ENCODE data around the gene KMT2A. TPM values are rescaled to one million over a fixed set of nuclear protein-coding genes. Genes with fewer than 3 reads are reported as not detected.
"Not testable (repeated sequence)": the region's sequence is repeated elsewhere in the genome, so short reads cannot be mapped to it uniquely, and the experiment has no call there.

Gene KMT2A
- polyA plus RNA-seq, 2 of the 4 experiments (the other 2 are of a cell fraction) = 6.8 to 20.3 TPM

GRCh38 chr11:118471030-118471429 is 34.7 kb downstream of the KMT2A start (continued):
- TF ChIP-seq JUN (IDR thresholded peaks at IDR 0.05) (no peak), EHMT2 (IDR thresholded peaks at IDR 0.05; ENCODE audit: low read depth) (no peak), MAZ (IDR thresholded peaks at IDR 0.05; ENCODE audit: borderline replicate concordance, low read depth, low read length) (no peak)

DNA sequence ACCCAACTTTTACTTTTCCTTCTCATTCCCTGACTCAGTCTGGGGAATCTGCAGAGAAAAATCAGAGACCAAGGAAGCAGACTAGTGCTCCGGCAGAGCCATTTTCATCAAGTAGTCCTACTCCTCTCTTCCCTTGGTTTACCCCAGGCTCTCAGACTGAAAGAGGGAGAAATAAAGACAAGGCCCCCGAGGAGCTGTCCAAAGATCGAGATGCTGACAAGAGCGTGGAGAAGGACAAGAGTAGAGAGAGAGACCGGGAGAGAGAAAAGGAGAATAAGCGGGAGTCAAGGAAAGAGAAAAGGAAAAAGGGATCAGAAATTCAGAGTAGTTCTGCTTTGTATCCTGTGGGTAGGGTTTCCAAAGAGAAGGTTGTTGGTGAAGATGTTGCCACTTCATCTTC is 37.2 kb downstream of the KMT2A start:
- ATAC-seq (no peak), DNase-seq (ENCODE audit: low read depth in 1 of 2, low spot score in 1 of 2) (no peak), FAIRE-seq (no peak)
- H3K9me3 ChIP-seq = no peaks in the 10 kb centered on the region
- no peaks in the 10 kb centered on the region for H3K4me1 ChIP-seq
- ChIA-PET POLR2A (no interaction called here), CTCF (interaction anchor here (2.5 kb wide), 1 partner anchor 15 kb away, joined by 8 read pairs; no protein-coding TSS in a partner anchor)
- no peak overlapping the region for H3K4me2 ChIP-seq
- WGBS (ENCODE audit: missing lambda C conversion rate) = 95% methylated on average over 6 of the region's 6 CpGs
- no peak overlapping the region for H3K4me3 ChIP-seq
- H3K27ac ChIP-seq = no peak overlapping the region
- TF ChIP-seq, protein P1, sequence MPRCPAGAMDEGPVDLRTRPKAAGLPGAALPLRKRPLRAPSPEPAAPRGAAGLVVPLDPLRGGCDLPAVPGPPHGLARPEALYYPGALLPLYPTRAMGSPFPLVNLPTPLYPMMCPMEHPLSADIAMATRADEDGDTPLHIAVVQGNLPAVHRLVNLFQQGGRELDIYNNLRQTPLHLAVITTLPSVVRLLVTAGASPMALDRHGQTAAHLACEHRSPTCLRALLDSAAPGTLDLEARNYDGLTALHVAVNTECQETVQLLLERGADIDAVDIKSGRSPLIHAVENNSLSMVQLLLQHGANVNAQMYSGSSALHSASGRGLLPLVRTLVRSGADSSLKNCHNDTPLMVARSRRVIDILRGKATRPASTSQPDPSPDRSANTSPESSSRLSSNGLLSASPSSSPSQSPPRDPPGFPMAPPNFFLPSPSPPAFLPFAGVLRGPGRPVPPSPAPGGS (IDR thresholded peaks at IDR 0.05) = no peak
- TF ChIP-seq RNF2 (IDR thresholded peaks at IDR 0.05; ENCODE audit: borderline replicate concordance, low read depth) (no peak), KDM1A (IDR thresholded peaks at IDR 0.05; ENCODE audit: low read depth) (no peak), ATOH8 (CRISPR knock-in tag; IDR thresholded peaks at IDR 0.05; ENCODE audit: low read depth) (no peak), POLR2A (IDR thresholded peaks at IDR 0.05; ENCODE audit: low read length) (no peak), HOXB13 (CRISPR knock-in tag; IDR thresholded peaks at IDR 0.05; ENCODE audit: low read depth) (no peak), HEYL (CRISPR knock-in tag; IDR thresholded peaks at IDR 0.05) (no peak), EP300 (IDR thresholded peaks at IDR 0.05) (no peak)

DNA sequence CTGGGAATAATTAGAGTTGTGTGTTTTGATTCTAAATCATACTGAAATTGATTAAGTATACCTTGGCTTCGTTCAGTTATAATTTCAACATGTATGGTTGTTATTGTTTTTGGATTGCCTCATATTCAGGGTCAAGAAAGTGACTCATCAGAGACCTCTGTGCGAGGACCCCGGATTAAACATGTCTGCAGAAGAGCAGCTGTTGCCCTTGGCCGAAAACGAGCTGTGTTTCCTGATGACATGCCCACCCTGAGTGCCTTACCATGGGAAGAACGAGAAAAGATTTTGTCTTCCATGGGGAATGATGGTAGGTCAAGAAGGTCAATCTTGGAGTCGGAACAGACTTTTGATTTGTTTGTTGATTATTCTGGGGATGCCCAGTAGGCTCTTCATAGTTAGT is 40.4 kb downstream of the KMT2A start:
- 93% methylated on average over 7 of the region's 7 CpGs for WGBS (ENCODE audit: missing lambda C conversion rate)
- POLR2A ChIA-PET = no interaction called here

GRCh38 chr11:118481238-118481637 is 44.9 kb downstream of the KMT2A start:
- CTCF ChIA-PET = interaction anchor here (0.7 to 1.4 kb wide), 3 partner anchors 9 to 102 kb away, joined by 3 read pairs; no protein-coding TSS in a partner anchor
- POLR2A ChIA-PET; H3K9me3 ChIP-seq; FAIRE-seq; H3K4me3 ChIP-seq; ATAC-seq; H3K4me2 ChIP-seq; H3K4me1 ChIP-seq; DNase-seq (ENCODE audit: low read depth in 1 of 2, low spot score in 1 of 2); H3K27ac ChIP-seq: not testable (repeated sequence)
- 93% methylated on average over 1 of the region's 1 CpG for WGBS (ENCODE audit: missing lambda C conversion rate)

More for the DNA sequence above, 40.4 kb downstream of the KMT2A start:
- H3K4me2 ChIP-seq = no peak overlapping the region
- no peak for DNase-seq (ENCODE audit: low read depth in 1 of 2, low spot score in 1 of 2)
- TF ChIP-seq ZSCAN20 (CRISPR knock-in tag; IDR thresholded peaks at IDR 0.05) = no peak
- no peak for TF ChIP-seq ZFP36 (IDR thresholded peaks at IDR 0.05; ENCODE audit: borderline replicate concordance, partially characterized antibody)
- no peak for TF ChIP-seq MAX (IDR thresholded peaks at IDR 0.05)
- TF ChIP-seq, protein P2, sequence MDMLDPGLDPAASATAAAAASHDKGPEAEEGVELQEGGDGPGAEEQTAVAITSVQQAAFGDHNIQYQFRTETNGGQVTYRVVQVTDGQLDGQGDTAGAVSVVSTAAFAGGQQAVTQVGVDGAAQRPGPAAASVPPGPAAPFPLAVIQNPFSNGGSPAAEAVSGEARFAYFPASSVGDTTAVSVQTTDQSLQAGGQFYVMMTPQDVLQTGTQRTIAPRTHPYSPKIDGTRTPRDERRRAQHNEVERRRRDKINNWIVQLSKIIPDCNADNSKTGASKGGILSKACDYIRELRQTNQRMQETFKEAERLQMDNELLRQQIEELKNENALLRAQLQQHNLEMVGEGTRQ (IDR thresholded peaks at IDR 0.05) = no peak
- TF ChIP-seq ATOH8 (CRISPR knock-in tag; IDR thresholded peaks at IDR 0.05; ENCODE audit: low read depth) = no peak
- TF ChIP-seq NR3C1 (IDR thresholded peaks at IDR 0.05) = no peak
- no peaks in the 10 kb centered on the region for H3K9me3 ChIP-seq
- H3K4me3 ChIP-seq = no peak overlapping the region
- no peak for FAIRE-seq
- no peak overlapping the region for H3K27ac ChIP-seq
- no peaks in the 10 kb centered on the region for H3K4me1 ChIP-seq
- no peak for ATAC-seq
- CTCF ChIA-PET = interaction anchor here (0.6 to 1.6 kb wide), 3 partner anchors 12 to 278 kb away, joined by 3 to 8 read pairs (median 3); no protein-coding TSS in a partner anchor
